ENCODE measurements around the gene NFS1. TPM values are rescaled to one million over a fixed set of nuclear protein-coding genes. Genes with fewer than 3 reads are reported as not detected.

Gene NFS1
- total and polyA plus RNA-seq, 4 donors, result 30.1 to 55.2 (median 46.1) TPM

GRCh38 chr20:35644806-35645205 lies 54.3 kb downstream of the NFS1 start:
- H3K36me3 ChIP-seq (ENCODE audit: control insufficient read depth in 4 of 4, insufficient read depth in 3 of 4, low read depth in 1 of 4, low read length in 3 of 4), result no peaks in the 10 kb centered on the region
- H3K4me3 ChIP-seq (ENCODE audit: low read depth in 1 of 3, low read length in 3 of 3), result no peak overlapping the region
- DNase-seq (ENCODE audit: low spot score), result no peak
- H3K9me3 ChIP-seq (ENCODE audit: control insufficient read depth in 4 of 4, low read length in 3 of 4), result no peaks in the 10 kb centered on the region
- H3K9ac ChIP-seq (ENCODE audit: low read depth in 1 of 2, low read length in 2 of 2), result no peak overlapping the region
- H3K27me3 ChIP-seq (ENCODE audit: control insufficient read depth in 4 of 4, insufficient read depth in 4 of 4, low read length in 3 of 4), result no peaks in the 10 kb centered on the region
- H3K4me1 ChIP-seq (ENCODE audit: control insufficient read depth in 4 of 4, insufficient read depth in 4 of 4, low read length in 3 of 4), result peaks cover 0 to 6% (median 1%) of the 10 kb centered on the region in 4 donors
- TF ChIP-seq HNF4A (conservative IDR thresholded peaks at IDR 0.05), result no peak
- TF ChIP-seq YY1 (IDR thresholded peaks at IDR 0.05), result no peak
- TF ChIP-seq JUND (IDR thresholded peaks at IDR 0.05), result no peak
- TF ChIP-seq FOXA1 (IDR thresholded peaks at IDR 0.05), result no peak
- TF ChIP-seq REST (IDR thresholded peaks at IDR 0.05), result no peak
- no peak for TF ChIP-seq MAX (IDR thresholded peaks at IDR 0.05)
- TF ChIP-seq RAD21 (IDR thresholded peaks at IDR 0.05), result no peak
- no peak for TF ChIP-seq FOXA2 (IDR thresholded peaks at IDR 0.05)
- no peak for TF ChIP-seq GABPA (IDR thresholded peaks at IDR 0.05 in 1 of 2, conservative IDR thresholded peaks at IDR 0.05 in 1 of 2)
- no peak for TF ChIP-seq NR2F2 (IDR thresholded peaks at IDR 0.05)
- no peak for TF ChIP-seq HNF4G (IDR thresholded peaks at IDR 0.05)
- TF ChIP-seq EGR1 (IDR thresholded peaks at IDR 0.05; ENCODE audit: low read depth in 2 of 2), result no peak
- TF ChIP-seq CTCF (IDR thresholded peaks at IDR 0.05; ENCODE audit: low read depth, low read length, missing input control), result no peak
- TF ChIP-seq ZBTB33 (IDR thresholded peaks at IDR 0.05), result no peak
- no peak for TF ChIP-seq ATF3 (IDR thresholded peaks at IDR 0.05)
- WGBS, result 95% methylated on average over 2 of the region's 2 CpGs
- no peak overlapping the region for H3K27ac ChIP-seq (ENCODE audit: low read depth in 1 of 2, low read length in 2 of 2)

- Histone ChIP-seq H3K27me3 (ENCODE audit: control insufficient read depth in 4 of 4, insufficient read depth in 4 of 4, low read length in 3 of 4) (no peaks in the 10 kb centered on the region), H3K4me1 (ENCODE audit: control insufficient read depth in 4 of 4, insufficient read depth in 4 of 4, low read length in 3 of 4) (no peaks in the 10 kb centered on the region), H3K27ac (ENCODE audit: low read depth in 1 of 2, low read length in 2 of 2) (no peak overlapping the region), H3K9me3 (ENCODE audit: control insufficient read depth in 4 of 4, low read length in 3 of 4) (no peaks in the 10 kb centered on the region), H3K4me3 (ENCODE audit: low read depth in 1 of 3, low read length in 3 of 3) (no peak overlapping the region), H3K9ac (ENCODE audit: low read depth in 1 of 2, low read length in 2 of 2) (no peak overlapping the region), H3K36me3 (ENCODE audit: control insufficient read depth in 4 of 4, insufficient read depth in 3 of 4, low read depth in 1 of 4, low read length in 3 of 4) (no peaks in the 10 kb centered on the region)
- no peak for DNase-seq (ENCODE audit: low spot score)
- WGBS, result 97% methylated on average over 7 of the region's 7 CpGs
- no peak for TF ChIP-seq REST (IDR thresholded peaks at IDR 0.05)
- no peak for TF ChIP-seq SP1 (IDR thresholded peaks at IDR 0.05)
- no peak for TF ChIP-seq GABPA (IDR thresholded peaks at IDR 0.05 in 1 of 2, conservative IDR thresholded peaks at IDR 0.05 in 1 of 2)
- TF ChIP-seq TAF1 (conservative IDR thresholded peaks at IDR 0.05), result no peak
- no peak for TF ChIP-seq ZBTB33 (IDR thresholded peaks at IDR 0.05)
- no peak for TF ChIP-seq NR2F2 (IDR thresholded peaks at IDR 0.05)
- no peak for TF ChIP-seq RAD21 (IDR thresholded peaks at IDR 0.05)
- TF ChIP-seq EGR1 (IDR thresholded peaks at IDR 0.05; ENCODE audit: low read depth in 2 of 2), result no peak
Observed at GRCh38 chr20:35643045-35643444, 56.1 kb downstream of the NFS1 start.

Data from liver (tissue), 9 donors.